Astrocyte (in vitro differentiated cells and primary cell): ENCODE results near the gene EGF. TPM values are rescaled to one million over a fixed set of nuclear protein-coding genes. Genes with fewer than 3 reads are reported as not detected.

Source experiments
- DNase-seq: peaks from one replicate; pipeline ENCODE4 v3.0.0-alpha.2; 2010; ENCODE audit warnings: low read depth
- FAIRE-seq: peaks from 2 replicates; lab custom pipeline; 2011; peaks lifted over from hg19 to GRCh38; lab: Jason Lieb, UNC
- H2AFZ ChIP-seq: 2 replicates; pipeline ENCODE4 v1.6.0; 2012; ENCODE audit warnings: low read depth, low read length, inconsistent platforms
- H3K27ac ChIP-seq: 2 replicates; pipeline ENCODE4 v1.5.1; 2011; ENCODE audit warnings: low read depth, low read length, inconsistent platforms
- H3K27me3 ChIP-seq: 2 replicates; pipeline ENCODE4 v1.6.0; 2011; ENCODE audit warnings: low read length, inconsistent platforms; ENCODE audit not compliant: insufficient read depth
- H3K36me3 ChIP-seq: 2 replicates; pipeline ENCODE4 v1.5.1; 2011; ENCODE audit warnings: low read length, inconsistent platforms; ENCODE audit not compliant: insufficient read depth
- H3K4me1 ChIP-seq: 2 replicates; pipeline ENCODE4 v1.5.1; 2011; ENCODE audit warnings: low read length, inconsistent platforms; ENCODE audit not compliant: insufficient read depth
- H3K4me2 ChIP-seq: 2 replicates; pipeline ENCODE4 v1.6.0; 2012; ENCODE audit warnings: low read length, inconsistent platforms
- H3K4me3 ChIP-seq: 2 replicates; pipeline ENCODE4 v1.5.1; 2011; ENCODE audit warnings: low read depth, mild to moderate bottlenecking, low read length, inconsistent platforms; ENCODE audit not compliant: insufficient read depth
- H3K79me2 ChIP-seq: 2 replicates; pipeline ENCODE4 v1.6.0; 2012; ENCODE audit warnings: mild to moderate bottlenecking, low read length, inconsistent platforms; ENCODE audit not compliant: insufficient read depth
- H3K9ac ChIP-seq: 2 replicates; pipeline ENCODE4 v1.6.0; 2012; ENCODE audit warnings: mild to moderate bottlenecking, low read length, inconsistent platforms
- H3K9me3 ChIP-seq: 2 replicates; pipeline ENCODE4 v1.5.1; 2012; ENCODE audit warnings: low read depth, mild to moderate bottlenecking, low read length, inconsistent platforms; ENCODE audit not compliant: insufficient read depth
- H4K20me1 ChIP-seq: 2 replicates; pipeline ENCODE4 v1.6.0; 2012; ENCODE audit warnings: low read length, inconsistent platforms; ENCODE audit not compliant: insufficient read depth
- H3K27ac Mint-ChIP-seq: one replicate; pipeline ENCODE4 v1.8.0; 2021; ENCODE audit warnings: mild to moderate bottlenecking, mixed read lengths; ENCODE audit not compliant: unreplicated experiment
- H3K27me3 Mint-ChIP-seq: one replicate; pipeline ENCODE4 v1.8.0; 2021; ENCODE audit warnings: low read depth, mixed read lengths; ENCODE audit not compliant: unreplicated experiment
- H3K36me3 Mint-ChIP-seq: one replicate; pipeline ENCODE4 v1.8.0; 2021; ENCODE audit warnings: low read depth, mixed read lengths; ENCODE audit not compliant: unreplicated experiment
- H3K4me1 Mint-ChIP-seq: one replicate; pipeline ENCODE4 v1.8.0; 2021; ENCODE audit warnings: low read depth, mixed read lengths; ENCODE audit not compliant: unreplicated experiment
- H3K4me3 Mint-ChIP-seq: one replicate; pipeline ENCODE4 v1.8.0; 2021; ENCODE audit warnings: mild to moderate bottlenecking, moderate library complexity, mixed read lengths; ENCODE audit not compliant: unreplicated experiment
- H3K9me3 Mint-ChIP-seq: one replicate; pipeline ENCODE4 v1.8.0; 2021; ENCODE audit warnings: mild to moderate bottlenecking, mixed read lengths; ENCODE audit not compliant: unreplicated experiment
- EZH2 ChIP-seq: IDR thresholded peaks from 2 replicates; pipeline ENCODE4 v1.6.1; 2012; ENCODE audit warnings: mild to moderate bottlenecking, low read length, inconsistent platforms; ENCODE audit not compliant: insufficient read depth
- total RNA-seq: library from RNA; stranded (reverse); gene quantifications from 2 replicates; pipeline ENCODE4 v1.2.1, GENCODE V29; 2021
- TF ChIP-seq, protein P1 (sequence below): IDR thresholded peaks from 2 replicates; pipeline ENCODE4 v1.5.1; 2011; ENCODE audit warnings: low read depth, mild to moderate bottlenecking, inconsistent platforms, low read length, moderate library complexity; ENCODE audit not compliant: insufficient read depth

EGF gene
- total RNA-seq, 1 donor from 2014 or later: 22.9 TPM

DNA sequence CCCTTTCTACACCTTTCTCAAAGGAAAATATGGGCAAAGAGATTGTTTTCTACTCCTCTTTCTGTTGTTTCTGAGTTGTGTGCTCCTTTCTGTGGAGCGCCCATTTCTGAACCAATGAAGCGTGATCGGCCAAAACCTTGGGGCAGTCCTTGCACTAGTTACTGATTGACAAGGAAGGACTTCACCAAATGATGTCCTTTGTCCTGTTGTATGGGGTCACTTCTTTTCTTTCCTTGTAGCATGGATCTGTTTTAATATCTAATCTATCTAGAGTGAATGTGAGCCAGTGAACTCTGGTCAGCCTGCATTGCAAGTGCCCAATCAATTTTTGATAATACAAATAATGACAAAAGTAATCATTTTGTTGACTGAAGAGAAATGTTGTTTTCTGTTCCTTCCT lies 94.5 kb downstream of the EGF start:
- Histone ChIP-seq H3K4me3 (no peak overlapping the region), H3K4me1 (no peaks in the 10 kb centered on the region), H3K79me2 (no peaks in the 10 kb centered on the region), H3K9me3 (no peaks in the 10 kb centered on the region), H3K27ac (no peak overlapping the region), H4K20me1 (no peaks in the 10 kb centered on the region), H3K9ac (no peak overlapping the region), H3K4me2 (no peak overlapping the region), H3K27me3 (no peaks in the 10 kb centered on the region), H3K36me3 (no peaks in the 10 kb centered on the region), H2AFZ (no peak overlapping the region)
- Mint-ChIP-seq H3K9me3 (no peaks in the 10 kb centered on the region), H3K27ac (no peak overlapping the region), H3K27me3 (no peaks in the 10 kb centered on the region), H3K4me1 (no peaks in the 10 kb centered on the region), H3K36me3 (peaks cover 9% of the 10 kb centered on the region), H3K4me3 (no peak overlapping the region)
- TF ChIP-seq, protein P1, sequence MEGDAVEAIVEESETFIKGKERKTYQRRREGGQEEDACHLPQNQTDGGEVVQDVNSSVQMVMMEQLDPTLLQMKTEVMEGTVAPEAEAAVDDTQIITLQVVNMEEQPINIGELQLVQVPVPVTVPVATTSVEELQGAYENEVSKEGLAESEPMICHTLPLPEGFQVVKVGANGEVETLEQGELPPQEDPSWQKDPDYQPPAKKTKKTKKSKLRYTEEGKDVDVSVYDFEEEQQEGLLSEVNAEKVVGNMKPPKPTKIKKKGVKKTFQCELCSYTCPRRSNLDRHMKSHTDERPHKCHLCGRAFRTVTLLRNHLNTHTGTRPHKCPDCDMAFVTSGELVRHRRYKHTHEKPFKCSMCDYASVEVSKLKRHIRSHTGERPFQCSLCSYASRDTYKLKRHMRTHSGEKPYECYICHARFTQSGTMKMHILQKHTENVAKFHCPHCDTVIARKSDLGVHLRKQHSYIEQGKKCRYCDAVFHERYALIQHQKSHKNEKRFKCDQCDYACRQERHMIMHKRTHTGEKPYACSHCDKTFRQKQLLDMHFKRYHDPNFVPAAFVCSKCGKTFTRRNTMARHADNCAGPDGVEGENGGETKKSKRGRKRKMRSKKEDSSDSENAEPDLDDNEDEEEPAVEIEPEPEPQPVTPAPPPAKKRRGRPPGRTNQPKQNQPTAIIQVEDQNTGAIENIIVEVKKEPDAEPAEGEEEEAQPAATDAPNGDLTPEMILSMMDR: no peak
- no peak for TF ChIP-seq EZH2
- DNase-seq (no peak), FAIRE-seq (no peak)

DNA sequence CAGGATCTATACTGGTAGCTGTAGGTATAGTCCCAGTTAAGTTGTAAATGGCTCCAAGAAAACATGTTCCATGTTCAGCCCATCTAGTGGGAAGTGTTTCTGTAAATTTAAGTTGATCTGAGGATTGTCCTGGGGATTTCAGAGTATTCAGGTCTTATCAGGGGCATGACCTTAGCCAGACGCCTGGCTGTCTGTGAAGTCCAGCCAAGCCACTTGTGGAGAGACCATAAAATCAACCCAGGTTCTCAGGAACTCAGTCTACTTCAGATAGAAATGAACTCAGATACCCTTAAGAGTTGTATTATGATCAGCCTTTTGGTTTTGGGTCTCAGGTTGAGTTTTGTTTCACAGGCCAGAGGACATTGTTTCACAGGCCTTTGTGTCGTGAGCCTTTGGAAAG lies 95.9 kb downstream of the EGF start:
- Histone ChIP-seq H3K27me3 (no peaks in the 10 kb centered on the region), H3K4me1 (no peaks in the 10 kb centered on the region), H2AFZ (no peak overlapping the region), H3K9me3 (no peaks in the 10 kb centered on the region), H3K79me2 (no peaks in the 10 kb centered on the region), H4K20me1 (no peaks in the 10 kb centered on the region), H3K4me2 (no peak overlapping the region), H3K4me3 (no peak overlapping the region), H3K9ac (no peak overlapping the region), H3K36me3 (no peaks in the 10 kb centered on the region), H3K27ac (no peak overlapping the region)
- TF ChIP-seq, protein P1: no peak
- no peak for TF ChIP-seq EZH2
- FAIRE-seq (no peak), DNase-seq (no peak)
- Mint-ChIP-seq H3K4me3 (no peak overlapping the region), H3K4me1 (no peaks in the 10 kb centered on the region), H3K36me3 (peaks cover 9% of the 10 kb centered on the region), H3K27me3 (no peaks in the 10 kb centered on the region), H3K27ac (no peak overlapping the region), H3K9me3 (no peaks in the 10 kb centered on the region)

DNA sequence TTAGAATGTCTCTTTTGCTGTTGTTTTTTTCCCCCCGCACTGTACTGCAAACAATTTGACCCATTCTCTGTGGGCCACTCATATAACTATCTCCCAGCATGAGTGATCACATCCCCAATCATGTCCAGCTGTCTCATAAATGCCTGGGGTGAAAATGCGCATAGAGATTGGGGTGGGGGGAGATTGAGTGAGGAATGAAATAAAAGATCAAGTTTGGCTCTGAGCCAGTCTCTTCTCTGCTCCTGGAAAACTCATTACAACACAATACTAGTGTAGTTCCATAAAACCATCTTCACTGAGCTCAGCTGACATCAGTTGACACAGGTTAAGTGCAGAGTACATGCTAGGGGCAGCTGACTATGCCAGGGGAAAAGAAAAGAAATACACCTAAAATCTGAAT lies 96.9 kb downstream of the EGF start:
- Mint-ChIP-seq H3K9me3 (peaks cover 1% of the 10 kb centered on the region), H3K36me3 (peaks cover 9% of the 10 kb centered on the region), H3K27me3 (no peaks in the 10 kb centered on the region), H3K27ac (no peak overlapping the region), H3K4me1 (no peaks in the 10 kb centered on the region), H3K4me3 (no peak overlapping the region)
- Histone ChIP-seq H3K27ac (no peak overlapping the region), H3K36me3 (no peaks in the 10 kb centered on the region), H2AFZ (no peak overlapping the region), H4K20me1 (no peaks in the 10 kb centered on the region), H3K4me3 (no peak overlapping the region), H3K79me2 (no peaks in the 10 kb centered on the region), H3K9me3 (no peaks in the 10 kb centered on the region), H3K9ac (no peak overlapping the region), H3K4me2 (no peak overlapping the region), H3K27me3 (no peaks in the 10 kb centered on the region), H3K4me1 (no peaks in the 10 kb centered on the region)
- no peak for DNase-seq
- TF ChIP-seq, protein P1: no peak
- no peak for TF ChIP-seq EZH2
- no peak for FAIRE-seq
